ENCODE data around the gene SBNO2.

GRCh38 chr19:1145635-1146411 lies 28.2 kb downstream of the SBNO2 start:
- TF ChIP-seq CTCF (IDR thresholded peaks at IDR 0.05): no peak
- TF ChIP-seq POLR2A (IDR thresholded peaks at IDR 0.05): no peak

All from vagina (tissue), 2 donors.